DMS 273 treated with DMSO at 0.1 percent for 48 hours (cell line): Measurements from ENCODE around the gene NRSN2.

ENCODE experiments used
- DNase-seq: peaks from one replicate; lab custom pipeline; 2025; lab: John Stamatoyannopoulos, UW

Gene NRSN2, protein sequence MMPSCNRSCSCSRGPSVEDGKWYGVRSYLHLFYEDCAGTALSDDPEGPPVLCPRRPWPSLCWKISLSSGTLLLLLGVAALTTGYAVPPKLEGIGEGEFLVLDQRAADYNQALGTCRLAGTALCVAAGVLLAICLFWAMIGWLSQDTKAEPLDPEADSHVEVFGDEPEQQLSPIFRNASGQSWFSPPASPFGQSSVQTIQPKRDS

DNA sequence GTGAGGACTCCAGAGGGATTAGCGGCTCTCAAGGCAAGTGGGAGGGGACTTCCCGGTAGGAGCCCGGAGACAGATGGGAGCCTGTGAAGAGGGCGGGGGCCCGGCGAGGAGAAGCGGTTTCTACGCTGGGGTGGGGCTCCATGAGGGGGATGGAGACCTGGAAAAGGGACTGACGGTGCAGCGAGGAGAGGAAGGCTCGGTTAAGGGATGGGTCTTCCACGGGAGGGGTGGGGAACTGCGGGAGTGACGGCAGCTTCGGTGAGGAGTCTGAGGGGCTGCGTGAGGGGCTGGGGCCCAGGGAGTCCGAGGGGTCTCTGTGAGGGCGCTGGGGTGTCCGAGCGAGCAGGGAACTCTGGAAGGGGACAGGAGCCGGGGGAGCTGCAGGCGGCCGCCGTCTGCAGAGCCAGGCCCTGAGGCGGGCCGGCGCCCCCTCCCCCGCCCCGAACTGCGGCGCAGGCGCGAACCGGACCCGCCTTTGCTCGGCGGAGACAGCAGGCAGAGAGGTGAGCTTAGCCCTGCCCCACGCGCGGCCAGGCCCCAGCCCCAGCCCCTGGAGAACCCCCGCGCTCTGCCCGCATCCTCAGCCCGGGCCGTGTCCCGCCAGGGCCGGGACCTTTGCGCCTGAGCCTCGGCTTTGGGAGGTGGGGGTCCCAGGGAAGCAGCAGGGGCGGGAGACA, at the start of gene NRSN2:
Gene NRSN2, plus strand, starts transcription at position 472 of the 677 bp plus-strand sequence. CDS start 2,533 bp downstream, outside the sequence.
- DNase-seq, result peak; percentile 78

GRCh38 chr20:297925-298775, 48.8 kb upstream of the NRSN2 start:
- peak; percentile 11 for DNase-seq

DNA sequence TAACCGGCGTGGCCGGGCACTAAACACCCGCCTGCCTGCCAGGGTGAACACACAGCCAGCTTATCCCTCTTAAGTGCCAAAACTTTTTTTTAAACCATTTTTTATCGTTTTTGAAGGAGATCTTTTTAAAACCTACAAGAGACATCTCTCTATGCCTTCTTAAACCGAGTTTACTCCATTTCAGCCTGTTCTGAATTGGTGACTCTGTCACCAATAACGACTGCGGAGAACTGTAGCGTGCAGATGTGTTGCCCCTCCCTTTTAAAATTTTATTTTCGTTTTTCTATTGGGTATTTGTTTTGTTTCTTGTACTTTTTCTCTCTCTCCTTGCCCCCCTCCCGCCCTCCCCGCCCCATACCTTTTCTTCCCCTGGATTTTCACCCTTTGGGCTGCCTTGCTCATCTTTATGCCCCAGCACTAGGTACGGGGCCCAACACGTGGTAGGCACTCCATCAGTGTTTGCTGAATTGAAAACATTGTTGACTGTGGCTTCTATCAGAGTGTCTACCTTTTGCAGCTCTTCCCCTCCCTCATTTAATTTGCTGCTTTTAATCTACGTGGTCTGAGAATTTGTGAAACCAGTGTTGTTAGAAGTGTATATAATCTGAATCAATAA, 48.0 kb upstream of the NRSN2 start:
- no peak for DNase-seq

DNA sequence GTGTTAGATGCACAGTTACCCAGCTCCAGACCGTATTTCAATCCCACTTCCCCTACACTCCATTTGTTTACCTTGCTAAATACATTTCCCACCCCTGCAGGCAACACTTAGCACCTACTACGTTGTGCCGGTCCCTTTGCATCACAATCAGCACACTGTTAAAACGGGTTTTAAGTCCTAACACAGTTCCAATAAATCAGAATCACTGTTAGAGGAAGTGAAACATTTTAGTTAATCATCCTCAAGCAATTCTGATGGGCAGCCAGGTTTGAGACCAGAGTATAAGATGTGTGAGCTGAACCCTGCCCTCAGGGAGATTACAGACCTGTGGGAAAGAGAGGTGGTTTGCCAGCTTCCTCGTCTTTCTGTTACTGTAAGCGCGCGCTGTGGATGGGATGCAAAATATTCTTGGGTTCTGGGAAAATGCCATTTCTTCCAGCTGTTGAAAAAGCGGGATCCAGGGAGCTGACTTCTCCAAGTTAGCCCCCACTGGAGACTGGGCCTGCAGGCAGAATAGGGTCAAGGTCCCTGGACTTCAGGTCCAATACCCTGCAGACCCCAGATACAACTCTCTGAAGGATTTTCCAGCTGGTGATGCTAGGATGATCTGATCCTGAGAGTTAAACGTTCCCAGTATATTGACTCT, 46.4 kb upstream of the NRSN2 start:
- DNase-seq, result no peak

DNA sequence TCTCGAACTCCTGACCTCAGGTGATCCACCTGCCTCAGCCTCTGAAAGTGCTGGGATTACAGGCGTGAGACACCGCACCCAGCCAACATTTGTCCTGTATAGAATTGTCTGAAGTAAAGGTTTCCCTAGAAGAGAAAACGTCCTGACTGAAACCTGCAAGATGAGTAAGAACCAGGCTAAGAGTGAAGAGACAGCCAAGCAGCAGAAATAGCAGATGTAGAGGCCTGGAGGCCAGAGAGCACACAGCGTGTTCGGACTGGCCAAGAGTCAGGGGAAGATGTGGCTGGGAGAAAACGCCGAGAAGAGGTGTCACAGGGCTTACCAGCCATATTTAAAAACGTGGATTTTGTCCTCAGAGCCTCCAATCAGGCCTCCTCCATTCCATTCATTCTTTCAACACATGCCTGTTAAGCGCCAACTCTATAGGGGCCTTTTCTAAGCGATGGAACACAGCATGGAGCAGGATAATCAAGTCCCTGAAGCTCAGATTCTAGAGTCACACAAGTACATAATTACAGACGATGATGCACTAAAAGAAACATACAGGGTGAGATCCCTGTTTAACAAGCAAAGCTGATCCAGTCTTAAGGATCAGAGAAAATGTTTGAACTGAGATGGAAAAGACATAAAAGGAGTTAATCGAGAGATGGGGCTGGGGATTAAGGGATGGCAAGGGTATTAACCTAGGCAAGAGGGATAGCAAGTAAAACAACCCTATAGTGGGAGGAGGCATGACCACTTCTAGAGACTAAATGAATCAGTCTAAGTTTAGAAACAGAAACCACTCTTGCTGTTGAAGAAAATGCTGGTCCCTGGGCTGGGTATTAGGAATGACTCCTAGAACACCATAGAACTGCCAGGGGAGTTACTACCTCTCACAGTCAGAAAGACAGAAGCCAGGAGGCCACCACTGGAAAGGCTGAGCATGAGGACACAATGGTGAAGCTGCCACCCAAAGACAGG, 44.7 kb upstream of the NRSN2 start:
- no peak for DNase-seq

DNA sequence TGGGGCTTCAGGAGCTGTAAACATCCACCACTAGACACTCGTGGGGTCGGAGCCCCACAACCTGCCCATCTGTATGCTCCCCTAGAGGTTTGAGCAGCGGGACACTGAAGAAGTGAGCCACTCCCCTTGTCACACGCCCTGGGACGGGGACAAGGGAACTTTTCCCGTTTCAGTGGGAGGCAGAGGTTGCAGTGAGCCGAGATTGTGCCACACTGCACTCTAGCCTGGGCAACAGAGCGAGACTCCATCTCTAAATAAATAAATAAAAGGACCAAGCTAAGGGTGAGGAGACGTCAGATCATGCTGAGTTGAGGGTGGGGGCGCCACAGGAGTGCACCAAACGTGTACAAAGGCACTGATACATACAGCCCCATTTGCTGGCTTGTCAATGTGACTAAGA, 41.2 kb upstream of the NRSN2 start:
- no peak for DNase-seq

DNA sequence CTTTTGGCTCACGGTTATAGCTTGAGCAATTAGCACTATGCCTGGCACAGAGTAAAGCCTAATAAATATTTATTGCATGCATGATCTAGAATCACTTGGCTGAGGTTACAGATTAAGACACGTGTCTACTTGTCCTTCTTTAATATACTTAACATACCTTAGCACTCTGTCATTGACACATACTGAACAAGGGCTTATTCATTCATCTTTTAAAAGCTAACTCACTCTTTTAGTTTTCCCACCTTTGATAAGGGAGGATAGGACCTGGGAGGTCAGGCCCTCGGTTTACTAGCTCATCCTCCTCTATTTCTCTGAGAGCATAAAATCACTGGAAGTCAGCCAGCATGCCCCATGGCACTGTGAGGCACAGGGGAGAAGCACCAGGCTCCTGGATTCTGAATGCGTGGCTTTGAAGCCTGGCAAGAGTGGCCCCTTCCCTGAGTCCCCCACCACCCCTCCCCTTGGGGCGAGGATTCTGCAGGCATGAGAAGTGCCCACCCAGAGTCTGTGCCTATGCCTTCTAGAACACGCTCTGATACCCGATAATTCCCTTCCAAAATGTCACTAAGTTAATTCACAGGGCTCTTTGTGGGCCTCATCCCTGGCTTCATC, 38.4 kb upstream of the NRSN2 start:
- DNase-seq, result no peak

- DNase-seq, result no peak
Measured at GRCh38 chr20:309306-309840, 37.5 kb upstream of the NRSN2 start.

- DNase-seq, result peak; percentile 56
Measured at GRCh38 chr20:309841-310644, 36.9 kb upstream of the NRSN2 start.

DNA sequence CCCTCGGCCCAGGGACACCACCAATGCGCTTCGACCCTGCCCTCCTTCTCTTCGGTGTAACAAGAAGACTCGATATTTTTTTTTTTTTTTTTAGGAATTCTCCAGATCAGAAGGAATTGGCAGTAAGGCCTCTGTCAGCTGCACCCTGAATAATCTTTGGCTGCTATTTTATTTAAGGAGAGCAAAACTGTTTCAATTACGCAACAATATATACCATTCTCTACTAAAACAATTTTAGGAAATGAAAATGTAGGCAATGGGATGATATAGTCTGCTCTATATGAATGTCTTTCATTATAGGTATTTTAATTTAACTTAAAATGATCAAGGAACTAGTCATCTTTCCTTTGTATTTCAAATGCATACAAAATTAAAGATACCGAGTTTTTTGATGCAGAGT, 36.3 kb upstream of the NRSN2 start:
- DNase-seq, result no peak

- no peak for DNase-seq
Measured at GRCh38 chr20:311609-312008, 35.3 kb upstream of the NRSN2 start.

DNA sequence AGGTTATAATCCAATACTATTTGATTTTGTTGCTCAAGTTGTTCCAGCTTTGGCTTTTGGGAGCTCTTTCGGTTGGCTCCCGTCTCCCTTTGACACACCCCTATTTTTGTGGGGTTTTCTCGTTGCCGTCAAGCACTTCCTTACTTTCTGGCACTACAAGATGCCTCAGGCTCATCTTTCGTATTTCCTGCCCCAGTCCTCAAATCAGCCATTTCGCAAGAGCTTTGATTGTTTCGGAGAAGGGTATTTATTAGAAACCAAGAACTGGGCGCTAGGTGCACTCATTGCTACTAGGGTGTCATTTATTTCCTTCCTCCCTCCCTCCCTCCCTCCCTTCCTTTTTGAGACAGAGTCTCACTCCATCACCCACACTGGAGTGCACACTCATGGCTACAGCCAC, 34.8 kb upstream of the NRSN2 start:
- no peak for DNase-seq

DNA sequence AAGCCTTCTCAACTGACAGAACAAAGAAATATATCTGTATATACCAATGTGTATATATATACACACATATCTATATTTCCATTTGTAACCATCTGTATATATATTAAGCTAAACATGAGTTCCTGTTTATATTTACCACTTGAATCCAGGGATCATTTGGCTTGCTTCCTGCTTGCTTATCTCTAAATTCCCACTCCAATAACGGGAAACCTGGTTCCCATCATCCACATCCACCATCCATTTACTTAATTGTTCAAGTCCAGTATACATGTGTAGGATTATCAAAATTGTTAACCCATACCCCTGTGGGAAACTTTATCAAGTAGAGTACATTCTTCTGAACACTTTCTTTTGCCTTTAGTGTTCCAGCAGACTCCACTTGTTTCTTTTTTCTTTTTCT, 34.0 kb upstream of the NRSN2 start:
- DNase-seq, result no peak

- no peak for DNase-seq
Measured at GRCh38 chr20:313402-313801, 33.5 kb upstream of the NRSN2 start.

GRCh38 chr20:313948-314347, 33.0 kb upstream of the NRSN2 start:
- no peak for DNase-seq

GRCh38 chr20:316316-317068, 30.4 kb upstream of the NRSN2 start:
- DNase-seq, result no peak

GRCh38 chr20:324177-325044, 22.5 kb upstream of the NRSN2 start:
- peak; percentile 77 for DNase-seq
